GM21528 (cell line): ENCODE data around the gene IDUA.

ENCODE experiments used
- ATAC-seq: cut with Tn5 transposase; IDR thresholded peaks from one replicate; pipeline ENCODE4 v1.9.1; 2021; ENCODE audit warnings: mild to moderate bottlenecking, moderate library complexity; ENCODE audit not compliant: unreplicated experiment, low FRiP score

Gene IDUA

DNA sequence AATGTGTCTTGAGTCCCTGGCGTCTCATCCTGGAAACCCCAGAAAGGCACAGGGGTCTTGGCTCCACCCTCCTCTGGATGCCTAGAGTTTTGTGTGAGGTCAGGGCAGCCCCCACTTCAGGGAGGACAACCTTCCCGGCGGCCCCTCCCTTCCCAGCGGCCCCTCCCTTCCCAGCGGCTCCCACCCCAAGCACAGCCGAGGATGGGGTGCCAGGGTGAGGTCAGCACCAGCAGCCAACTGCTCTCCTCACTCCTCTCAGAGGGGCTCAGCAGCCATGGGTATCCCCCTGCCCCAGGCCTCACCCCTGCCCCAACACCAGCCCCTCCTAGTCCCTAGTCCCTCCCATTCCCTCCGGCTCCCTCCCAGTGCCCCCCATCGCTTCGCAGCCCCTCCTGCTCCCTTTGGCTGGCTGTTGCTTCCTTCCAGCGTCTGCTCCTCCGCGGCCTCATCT lies 30.9 kb upstream of the IDUA start:
- ATAC-seq, result no peak

DNA sequence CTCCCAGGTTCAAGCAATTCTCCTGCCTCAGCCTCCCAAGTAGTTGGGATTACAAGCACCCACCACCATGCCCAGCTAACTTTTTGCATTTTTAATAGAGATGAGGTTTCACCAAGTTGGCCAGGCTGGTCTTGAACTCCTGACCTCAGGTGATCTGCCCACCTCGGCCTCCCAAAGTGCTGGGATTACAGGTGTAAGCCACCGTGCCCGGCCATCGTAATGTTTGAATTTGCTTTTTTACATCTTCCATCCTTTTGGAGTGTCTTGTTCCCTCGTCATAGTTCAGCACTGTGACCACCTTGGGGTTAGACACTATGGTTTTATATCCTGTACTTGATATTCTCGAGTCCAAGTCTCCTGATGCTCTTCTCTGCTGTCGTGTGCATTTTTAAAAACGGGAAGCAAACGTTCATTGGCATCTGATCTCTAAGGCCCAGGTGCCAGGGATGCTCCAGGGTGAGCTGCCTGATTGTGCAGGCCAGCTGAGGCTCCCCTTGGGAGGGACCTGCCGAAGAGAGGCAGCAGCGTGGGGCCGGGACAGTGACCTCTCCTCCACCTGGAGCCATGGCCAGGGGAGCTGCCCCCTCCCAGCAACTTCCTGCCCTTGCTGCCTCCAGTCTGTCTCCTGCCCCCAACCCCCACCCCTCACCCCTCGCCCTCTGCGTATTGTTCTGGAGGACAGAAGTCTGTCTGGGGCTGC lies 30.2 kb upstream of the IDUA start:
- ATAC-seq, result no peak

DNA sequence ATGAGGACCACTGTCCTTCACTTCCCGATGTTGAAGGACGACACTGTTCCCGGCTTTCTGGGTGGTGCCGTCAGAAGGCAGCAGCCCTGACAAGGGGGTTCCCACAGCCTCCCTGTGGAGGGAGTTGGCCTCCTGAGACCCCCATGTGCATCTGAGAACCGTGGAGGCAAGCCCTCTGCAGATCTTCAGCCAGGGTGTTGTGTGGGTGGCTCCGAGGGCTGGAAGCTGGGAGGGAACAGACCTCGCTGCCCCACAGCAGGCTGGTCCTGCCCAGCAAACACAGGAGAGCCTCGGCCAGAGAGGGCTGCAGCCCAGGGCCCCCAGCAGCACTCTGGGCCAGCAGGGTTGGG lies 29.6 kb upstream of the IDUA start:
- ATAC-seq, result no peak

DNA sequence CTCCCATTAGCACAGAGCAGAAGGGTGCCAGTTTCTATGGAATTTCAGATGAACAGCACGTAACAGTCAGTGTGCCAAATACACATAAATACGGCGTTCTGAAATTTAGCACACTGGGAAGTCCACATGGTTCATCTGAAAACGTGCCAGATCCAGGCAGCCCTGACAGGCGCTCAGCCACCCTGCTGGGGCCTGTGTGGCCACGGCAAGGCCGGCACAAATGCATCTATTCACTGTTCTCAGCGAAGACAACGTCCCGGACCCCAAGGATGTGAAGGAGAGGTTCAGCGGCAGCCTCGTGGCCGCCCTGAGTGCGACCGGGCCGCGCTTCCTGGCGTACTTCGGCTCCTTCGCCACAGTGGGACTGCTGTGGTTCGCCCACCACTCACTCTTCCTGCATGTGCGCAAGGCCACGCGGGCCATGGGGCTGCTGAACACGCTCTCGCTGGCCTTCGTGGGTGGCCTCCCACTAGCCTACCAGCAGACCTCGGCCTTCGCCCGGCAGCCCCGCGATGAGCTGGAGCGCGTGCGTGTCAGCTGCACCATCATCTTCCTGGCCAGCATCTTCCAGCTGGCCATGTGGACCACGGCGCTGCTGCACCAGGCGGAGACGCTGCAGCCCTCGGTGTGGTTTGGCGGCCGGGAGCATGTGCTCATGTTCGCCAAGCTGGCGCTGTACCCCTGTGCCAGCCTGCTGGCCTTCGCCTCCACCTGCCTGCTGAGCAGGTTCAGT lies 29.1 kb upstream of the IDUA start:
- ATAC-seq, result no peak

DNA sequence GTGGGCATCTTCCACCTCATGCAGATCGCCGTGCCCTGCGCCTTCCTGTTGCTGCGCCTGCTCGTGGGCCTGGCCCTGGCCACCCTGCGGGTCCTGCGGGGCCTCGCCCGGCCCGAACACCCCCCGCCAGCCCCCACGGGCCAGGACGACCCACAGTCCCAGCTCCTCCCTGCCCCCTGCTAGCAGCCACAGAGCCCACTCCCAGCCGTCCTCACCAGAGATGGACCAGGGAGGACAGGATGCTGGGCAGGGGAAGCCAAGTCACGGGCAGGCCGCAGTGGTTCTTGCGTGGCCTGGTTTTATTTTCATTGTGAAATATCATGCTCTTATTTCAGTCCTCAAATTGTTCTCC lies 28.6 kb upstream of the IDUA start:
- no peak for ATAC-seq

DNA sequence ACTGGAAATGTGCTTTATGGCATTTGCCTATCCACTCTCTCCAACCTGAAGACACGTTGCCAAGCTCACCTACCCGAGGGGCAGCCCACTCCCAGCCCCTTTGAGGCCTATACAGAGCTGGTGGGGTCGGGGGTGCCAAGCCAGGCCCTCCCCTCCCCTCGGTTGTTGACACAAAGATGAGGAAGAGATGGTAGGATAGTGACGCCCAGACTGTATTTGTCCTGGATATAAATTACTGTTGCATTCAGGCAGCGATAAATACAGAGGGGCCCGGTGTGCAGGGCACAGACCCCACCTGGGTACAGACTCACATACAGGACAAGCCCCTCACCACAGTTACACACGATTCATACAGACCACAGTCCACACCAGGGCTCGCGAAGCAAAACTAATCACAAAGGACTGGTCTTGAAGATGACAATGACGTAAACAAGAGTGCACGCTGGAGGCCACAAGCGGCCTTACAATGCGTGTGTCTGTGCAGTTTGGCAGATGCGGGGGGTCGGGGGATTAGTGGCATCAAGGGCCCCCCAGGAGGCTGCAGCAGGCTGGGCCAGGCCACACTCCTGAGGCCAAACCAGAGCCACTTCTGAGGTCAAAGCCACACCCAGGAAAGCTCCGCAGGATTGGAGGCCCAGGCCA lies 28.0 kb upstream of the IDUA start:
- no peak for ATAC-seq

DNA sequence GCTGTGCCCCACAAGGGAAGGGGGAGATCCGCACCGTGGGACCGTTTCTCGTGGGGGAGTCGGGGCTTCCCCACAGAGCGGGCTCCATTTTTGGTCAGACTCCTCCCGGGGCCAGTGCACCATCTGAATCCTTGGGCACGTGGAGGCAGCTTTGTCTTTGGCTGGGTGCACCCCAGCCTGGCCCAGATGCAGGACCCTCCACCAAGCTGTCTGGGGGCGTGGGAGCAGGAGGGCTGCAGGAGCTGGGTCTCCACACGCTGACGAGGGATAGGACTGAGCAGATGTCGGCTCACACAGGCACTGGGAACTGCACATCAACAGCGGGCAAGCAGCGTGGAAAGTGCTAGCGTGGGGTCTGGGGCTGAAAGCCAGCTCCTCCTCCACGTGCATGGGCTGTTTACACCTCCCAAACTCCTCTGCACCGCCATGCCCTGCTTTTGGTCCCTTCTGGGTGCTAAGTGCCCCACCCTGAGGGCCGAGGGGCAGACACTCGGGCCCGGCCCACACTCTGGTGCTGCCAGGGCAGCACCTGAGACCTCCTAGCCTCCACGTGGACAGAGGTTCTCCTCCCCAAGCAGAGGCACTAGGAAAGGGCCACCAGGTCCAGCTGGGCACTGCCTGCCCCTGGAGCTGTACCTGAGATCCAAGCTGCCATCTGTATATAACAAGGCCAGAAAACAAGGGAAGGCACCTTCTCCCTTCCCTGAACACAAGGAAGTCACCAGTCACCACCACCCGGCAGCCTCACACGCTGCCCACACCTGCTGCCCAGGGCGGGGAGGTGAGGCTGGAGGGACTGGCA lies 27.3 kb upstream of the IDUA start:
- no peak for ATAC-seq

DNA sequence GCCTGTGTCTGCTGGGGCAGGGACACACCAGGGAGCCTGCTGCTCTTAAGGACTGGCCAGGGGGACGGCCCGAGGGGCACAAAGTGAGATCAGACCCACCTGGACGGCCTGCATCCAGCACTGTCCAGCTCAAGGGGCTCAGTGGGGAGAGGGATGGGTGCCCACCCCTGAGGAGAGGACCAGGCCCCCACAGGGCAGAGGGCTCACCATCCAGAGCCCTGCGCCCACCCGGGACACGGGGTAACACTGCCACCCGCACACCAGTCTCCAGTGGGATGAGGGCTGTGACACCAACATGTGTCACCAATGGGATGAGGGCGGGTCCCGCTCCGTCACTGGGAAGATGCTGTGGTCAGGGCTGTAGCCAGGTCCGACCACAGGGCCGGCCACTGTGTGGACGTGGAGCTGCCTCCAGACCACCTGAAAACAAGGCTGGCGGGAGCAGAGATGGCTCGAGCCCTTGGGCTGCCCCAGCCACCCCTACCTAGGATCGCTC lies 26.7 kb upstream of the IDUA start:
- ATAC-seq, result no peak

DNA sequence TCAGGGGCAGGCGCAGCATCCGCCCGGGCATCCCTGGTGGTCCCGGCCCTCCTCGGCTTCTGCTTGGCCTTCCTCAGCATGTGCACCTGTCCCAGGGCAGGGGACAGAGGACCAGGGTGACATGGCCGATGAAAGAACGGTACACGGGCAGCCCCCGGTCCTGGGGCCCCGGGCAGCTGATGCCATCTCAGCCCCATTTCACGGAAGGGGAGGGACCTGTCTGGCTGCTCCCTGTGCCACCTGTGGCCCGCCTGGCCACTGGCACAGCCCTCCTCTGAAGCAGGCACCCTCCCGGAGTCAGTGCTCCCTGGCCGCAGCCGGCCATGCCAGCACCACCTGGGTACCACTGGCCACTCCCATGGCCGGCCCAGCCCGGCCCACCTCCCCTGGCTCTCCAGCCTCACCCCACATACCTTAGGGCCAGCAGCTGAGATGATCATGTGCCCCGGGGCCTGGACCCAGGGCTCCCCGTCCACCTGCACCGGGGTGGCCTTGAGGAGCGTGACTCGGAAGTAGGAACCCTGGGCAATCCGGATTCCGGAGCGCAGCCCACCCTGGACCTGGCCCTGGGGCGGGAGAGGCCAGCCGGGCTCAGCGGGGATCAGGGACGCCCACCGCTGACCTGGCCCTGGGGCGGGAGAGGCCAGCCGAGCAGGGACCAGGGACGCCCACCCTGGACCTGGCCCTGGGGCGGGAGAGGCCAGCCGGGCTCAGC lies 26.1 kb upstream of the IDUA start:
- no peak for ATAC-seq

DNA sequence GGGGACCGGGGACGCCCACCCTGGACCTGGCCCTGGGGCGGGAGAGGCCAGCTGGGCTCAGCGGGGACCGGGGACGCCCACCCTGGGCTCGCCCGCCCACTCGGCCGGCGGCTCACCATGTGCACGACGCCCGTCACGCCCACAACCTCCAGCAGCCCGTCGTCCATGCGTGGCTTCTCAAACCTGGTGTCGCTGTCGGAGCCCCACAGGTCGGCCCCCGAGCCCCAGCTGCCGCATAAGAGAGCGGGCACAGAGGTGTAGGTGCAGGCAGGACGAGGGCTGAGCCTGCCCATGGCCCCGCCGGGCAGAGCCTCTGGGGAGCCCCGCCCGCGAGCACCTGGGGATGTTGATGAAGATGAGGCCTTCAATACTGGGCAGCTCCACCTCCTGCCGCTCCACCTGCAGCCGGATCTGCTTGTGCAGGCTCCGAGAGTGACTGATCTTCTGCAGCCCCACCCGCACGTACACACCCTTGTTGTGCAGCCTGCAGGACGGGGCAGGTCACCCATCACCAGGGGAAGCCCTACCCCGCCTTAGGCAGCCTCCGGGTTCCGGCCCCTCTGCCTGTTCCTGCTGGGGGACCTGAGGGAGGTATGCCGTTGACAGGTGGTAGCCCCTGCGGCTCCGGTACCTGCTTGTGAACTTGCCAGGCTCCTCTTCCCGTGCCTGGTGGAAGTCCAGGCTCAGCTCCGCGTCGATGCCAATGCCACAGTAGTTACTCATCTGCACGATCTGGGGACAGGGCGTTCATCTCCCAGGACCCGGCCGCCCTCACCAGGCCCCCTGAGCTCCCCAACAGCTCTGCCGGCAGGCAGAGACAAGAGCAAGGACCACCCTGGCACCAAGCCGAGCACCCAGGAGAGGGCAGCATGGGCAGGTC lies 25.3 kb upstream of the IDUA start:
- no peak for ATAC-seq

DNA sequence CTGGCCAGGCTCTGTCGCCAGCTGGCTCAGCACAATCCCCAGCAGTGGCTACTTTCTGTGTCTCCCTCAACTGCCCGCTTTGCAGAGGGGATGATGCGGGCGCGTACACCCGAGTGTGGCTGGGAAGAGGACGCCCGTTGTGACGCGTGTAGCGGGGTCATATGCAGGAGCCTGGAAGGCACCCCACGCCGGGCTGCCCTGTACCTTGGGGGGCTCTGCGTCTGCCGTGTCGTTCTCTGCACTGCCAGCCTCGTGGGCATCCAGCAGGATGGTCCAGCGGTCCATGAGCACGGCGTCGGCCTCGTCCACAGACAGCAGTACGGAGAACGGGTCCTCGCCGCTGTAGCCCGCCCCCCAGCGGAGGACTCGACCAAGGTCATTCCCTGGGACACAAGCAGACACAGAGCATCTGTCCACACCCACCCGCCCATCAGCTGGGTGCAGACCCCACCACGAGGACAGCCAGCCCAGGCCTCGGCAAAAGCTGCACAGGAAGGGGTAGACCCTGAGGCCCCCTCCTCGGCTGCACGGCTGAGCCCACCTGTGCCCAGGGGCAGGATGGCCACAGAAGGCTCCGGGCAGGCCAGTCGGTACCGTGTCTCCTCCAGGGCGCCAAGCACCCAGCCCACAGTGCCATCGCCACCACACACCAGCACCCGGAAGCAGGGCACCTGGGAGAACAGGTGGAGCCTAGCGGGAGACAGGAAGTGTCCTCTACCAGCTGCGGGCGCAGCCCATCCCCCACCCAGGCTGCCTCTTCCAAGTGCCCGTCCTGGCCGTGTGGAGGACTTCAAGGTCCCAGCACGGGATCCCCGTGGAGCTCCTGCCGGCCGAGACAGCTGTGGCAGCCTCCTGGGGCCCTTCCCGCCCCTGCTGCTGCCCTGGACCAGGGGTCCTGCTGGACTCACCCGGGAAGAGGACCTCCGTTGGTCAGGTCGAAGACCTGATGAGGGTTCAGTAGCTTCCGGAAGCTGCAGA lies 24.3 kb upstream of the IDUA start:
- ATAC-seq, result no peak

DNA sequence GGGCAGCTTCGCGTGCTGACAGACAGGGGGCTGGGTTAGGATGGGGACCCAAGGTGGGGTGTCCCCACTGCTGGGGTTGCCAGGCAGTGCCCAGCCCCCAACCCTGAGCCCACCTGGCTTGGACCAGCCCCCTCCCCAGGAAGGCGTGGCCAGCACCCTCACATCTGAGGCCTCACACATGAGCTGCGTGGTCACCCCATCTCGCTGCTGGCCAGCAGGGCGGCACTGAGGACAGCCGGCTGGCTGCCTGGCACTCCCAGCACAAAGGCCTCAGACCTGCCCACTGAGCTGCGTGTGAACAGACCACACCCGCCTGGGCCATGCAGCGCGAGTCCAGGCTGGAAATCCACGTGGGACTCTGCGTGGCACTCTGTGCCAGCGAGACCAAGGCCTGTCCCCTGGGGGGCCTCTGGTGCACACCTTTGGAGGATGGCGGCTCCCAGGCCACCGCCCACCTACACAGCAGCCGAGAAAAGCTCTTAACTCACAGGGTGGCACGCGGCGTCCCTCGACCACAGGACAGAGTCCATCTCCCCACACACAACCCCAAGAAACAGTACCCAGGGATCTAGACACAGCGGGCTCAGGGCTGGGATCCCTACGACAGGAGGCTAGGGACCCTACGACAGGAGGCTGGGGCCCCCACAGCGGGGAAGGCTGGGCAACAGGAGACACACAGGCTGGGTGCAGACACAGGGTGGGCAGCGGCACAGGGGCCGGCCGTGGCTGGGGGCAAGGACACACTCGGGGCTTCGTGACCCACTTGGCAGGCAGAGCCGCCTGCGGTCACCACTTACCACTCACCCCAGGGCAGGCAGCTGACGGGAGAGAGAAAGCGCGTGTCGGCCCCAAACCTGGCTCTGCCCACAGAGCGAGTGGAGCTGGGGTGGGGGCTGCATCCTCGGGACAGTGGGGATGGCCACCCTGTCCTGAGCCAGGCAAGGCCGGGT lies 23.3 kb upstream of the IDUA start:
- ATAC-seq, result no peak

DNA sequence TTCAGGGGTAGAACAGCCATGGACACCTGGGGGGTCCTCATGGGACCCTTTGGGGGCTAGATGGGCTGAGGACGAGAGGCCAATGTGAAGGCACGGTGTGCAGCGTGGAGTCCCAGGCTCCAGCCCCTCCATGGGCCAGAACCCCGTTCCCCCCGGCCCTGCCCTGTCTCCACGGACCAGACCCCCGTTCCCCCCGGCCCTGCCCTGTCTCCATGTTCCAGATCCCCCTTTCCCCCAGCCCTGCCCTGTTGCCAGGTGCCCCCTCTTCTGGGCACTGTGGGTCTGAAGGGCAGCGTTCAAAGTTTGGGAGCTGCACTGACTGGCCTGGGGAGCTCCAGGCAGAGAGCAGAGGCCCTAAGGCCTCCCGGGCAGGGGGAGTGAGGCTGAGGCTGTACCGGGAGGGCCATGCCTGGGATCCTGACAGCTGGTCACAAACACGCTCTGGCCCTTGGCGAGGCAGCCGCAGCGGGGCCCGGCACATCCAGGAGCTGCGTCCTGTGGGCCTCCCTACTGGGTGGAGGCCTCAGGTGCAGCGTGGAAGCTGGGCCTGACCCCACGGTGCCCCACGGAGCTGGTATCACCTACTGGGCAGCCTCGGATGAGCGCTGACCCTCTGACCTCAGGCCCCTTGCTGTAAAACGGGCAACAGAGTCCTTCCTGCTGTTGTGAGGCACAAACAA lies 22.4 kb upstream of the IDUA start:
- no peak for ATAC-seq

DNA sequence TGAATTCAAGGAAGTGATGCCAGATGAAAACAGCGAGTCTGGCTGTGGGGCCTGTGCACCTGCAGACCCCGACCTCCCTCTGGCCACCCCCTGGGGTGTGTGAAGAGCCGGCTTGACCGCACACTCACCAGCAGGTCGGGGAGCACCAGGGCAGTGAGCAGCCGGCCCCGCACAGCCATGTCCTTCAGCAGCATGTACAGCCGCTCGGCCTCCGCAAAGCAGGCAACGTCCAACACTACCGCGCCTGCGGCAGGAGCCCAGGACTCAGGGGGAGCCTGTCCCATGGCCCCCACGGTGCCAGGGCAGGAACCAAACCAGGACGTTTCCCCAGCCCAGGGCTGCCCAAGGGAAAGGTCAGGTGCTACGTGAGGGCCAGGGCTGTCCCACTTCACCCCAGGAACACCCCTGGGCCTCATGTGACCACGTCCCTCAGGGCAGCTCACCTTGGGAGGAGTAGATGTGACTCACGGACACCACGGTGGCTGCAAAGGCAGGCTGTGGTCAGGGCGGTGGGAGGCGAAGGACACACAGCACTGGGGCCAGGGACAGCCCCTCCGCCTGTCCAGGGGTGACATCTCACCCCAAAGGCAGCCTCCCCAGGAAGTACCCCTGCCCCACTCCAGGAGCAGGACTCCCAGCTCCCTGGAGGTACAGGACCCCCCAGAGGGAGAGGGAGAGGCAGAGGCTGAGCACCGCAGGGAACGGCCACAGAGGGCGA lies 21.6 kb upstream of the IDUA start:
- no peak for ATAC-seq

DNA sequence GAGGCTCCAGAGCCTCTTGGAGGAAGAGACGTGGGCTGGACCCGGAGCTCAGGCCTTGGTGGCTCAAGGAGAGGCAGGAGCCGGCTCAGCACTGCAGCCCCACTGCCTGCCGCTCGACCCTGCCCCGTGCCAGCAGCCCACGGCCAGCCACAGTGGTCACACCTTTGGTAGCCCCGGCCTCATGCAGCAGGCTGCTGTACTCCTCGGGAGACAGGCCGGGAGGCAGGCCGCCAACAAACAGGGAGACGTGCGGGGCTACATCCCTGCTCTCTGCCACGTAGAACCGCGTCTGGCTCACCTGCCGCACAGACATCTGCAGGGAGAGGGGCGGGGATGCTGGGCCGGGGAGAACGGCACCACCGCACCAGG lies 21.1 kb upstream of the IDUA start:
- ATAC-seq, result no peak
